Activated CD8-positive, alpha-beta T cell treated with anti-CD3 and anti-CD28 coated beads for 36 hours (primary cell): Measurements from ENCODE around the gene RIPK1. TPM values are rescaled to one million over a fixed set of nuclear protein-coding genes. Genes with fewer than 3 reads are reported as not detected.
A peak's percentile ranks its signal among the peaks of the same experiment; 100 is the strongest.
"Not testable (repeated sequence)": the region's sequence is repeated elsewhere in the genome, so short reads cannot be mapped to it uniquely, and the experiment has no call there.

Experiments used
- ATAC-seq: fragments of 200-7000 bp; cut with Tn5 transposase; one replicate; pipeline ENCODE4 v1.10.0; 2021; ENCODE audit warnings: mild to moderate bottlenecking, moderate library complexity
- CTCF ChIA-PET: fragments of 350-600 bp; sonication (Branson Sonifier 250); formaldehyde crosslinking; loops from one replicate; lab custom pipeline; 2021; ENCODE audit warnings: antibody characterized with exemption; lab: Charles Lee
- POLR2A ChIA-PET: fragments of 350-600 bp; sonication (Branson Sonifier 250); formaldehyde crosslinking; loops from one replicate; lab custom pipeline; 2021; ENCODE audit warnings: antibody characterized with exemption; lab: Charles Lee
- DNase-seq: peaks from one replicate; pipeline ENCODE4 v3.0.0-alpha.2; 2020
- H3K27ac Mint-ChIP-seq: one replicate; pipeline ENCODE4 v1.8.0; 2021; ENCODE audit warnings: mild to moderate bottlenecking, mixed read lengths
- H3K27me3 Mint-ChIP-seq: one replicate; pipeline ENCODE4 v1.8.0; 2021; ENCODE audit warnings: mixed read lengths
- H3K36me3 Mint-ChIP-seq: one replicate; pipeline ENCODE4 v1.8.0; 2021; ENCODE audit warnings: low read depth, mixed read lengths
- H3K4me1 Mint-ChIP-seq: one replicate; pipeline ENCODE4 v1.8.0; 2021; ENCODE audit warnings: low read depth, mixed read lengths
- H3K4me3 Mint-ChIP-seq: one replicate; pipeline ENCODE4 v1.8.0; 2021; ENCODE audit warnings: mild to moderate bottlenecking, moderate library complexity, mixed read lengths
- H3K9me3 Mint-ChIP-seq: one replicate; pipeline ENCODE4 v1.8.0; 2021; ENCODE audit warnings: mixed read lengths
- intact Hi-C: fragments of 100-400 bp; cut with micrococcal nuclease; formaldehyde crosslinking; loops from one replicate; pipeline ENCODE4 v1.10.0; 2022
- total RNA-seq, 2 experiments: library from RNA; stranded (reverse); gene quantifications; one replicate each; pipeline ENCODE4 v1.2.3, GENCODE V29; 2021
- TF ChIP-seq, protein P1 (sequence below): fragments of 200-600 bp; IDR thresholded peaks from one replicate; pipeline ENCODE4 v1.8.0; 2022; ENCODE audit warnings: antibody characterized with exemption, mild to moderate bottlenecking

RIPK1 gene
- total RNA-seq, 2 experiments from 2014 or later: 8.8 to 9.0 TPM

DNA sequence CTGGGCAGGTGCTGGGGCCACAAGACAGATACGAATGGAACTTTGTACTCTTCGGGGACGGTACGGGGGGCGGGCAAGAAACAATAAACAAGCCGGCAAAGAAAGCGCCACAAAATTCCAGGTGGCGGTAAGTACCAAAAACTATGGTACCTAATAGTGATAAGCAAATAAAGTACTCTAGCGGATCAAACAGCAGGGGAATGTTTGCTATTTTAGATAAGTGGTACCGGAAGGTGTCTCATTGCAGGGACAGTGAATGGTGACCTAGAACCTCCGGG, 15.1 kb upstream of the RIPK1 start:
- peak overlapping the region; percentile 69 for H3K4me3 Mint-ChIP-seq
- TF ChIP-seq, protein P1, sequence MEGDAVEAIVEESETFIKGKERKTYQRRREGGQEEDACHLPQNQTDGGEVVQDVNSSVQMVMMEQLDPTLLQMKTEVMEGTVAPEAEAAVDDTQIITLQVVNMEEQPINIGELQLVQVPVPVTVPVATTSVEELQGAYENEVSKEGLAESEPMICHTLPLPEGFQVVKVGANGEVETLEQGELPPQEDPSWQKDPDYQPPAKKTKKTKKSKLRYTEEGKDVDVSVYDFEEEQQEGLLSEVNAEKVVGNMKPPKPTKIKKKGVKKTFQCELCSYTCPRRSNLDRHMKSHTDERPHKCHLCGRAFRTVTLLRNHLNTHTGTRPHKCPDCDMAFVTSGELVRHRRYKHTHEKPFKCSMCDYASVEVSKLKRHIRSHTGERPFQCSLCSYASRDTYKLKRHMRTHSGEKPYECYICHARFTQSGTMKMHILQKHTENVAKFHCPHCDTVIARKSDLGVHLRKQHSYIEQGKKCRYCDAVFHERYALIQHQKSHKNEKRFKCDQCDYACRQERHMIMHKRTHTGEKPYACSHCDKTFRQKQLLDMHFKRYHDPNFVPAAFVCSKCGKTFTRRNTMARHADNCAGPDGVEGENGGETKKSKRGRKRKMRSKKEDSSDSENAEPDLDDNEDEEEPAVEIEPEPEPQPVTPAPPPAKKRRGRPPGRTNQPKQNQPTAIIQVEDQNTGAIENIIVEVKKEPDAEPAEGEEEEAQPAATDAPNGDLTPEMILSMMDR: no peak
- CTCF ChIA-PET: interaction anchor here (1.1 to 3.1 kb wide), 9 partner anchors 11 to 101 kb away, joined by 3 to 18 read pairs (median 4); partner anchors contain the start of gene NQO2
- H3K27ac Mint-ChIP-seq: no peak overlapping the region
- intact Hi-C loops: no loop called here
- H3K36me3 Mint-ChIP-seq: no peaks in the 10 kb centered on the region
- DNase-seq (no peak), ATAC-seq (no peak)
- H3K9me3 Mint-ChIP-seq: no peaks in the 10 kb centered on the region
- POLR2A ChIA-PET: interaction anchor here (0.9 to 1.2 kb wide), 5 partner anchors 18 to 62 kb away, joined by 3 to 6 read pairs (median 3); partner anchors contain the start of gene NQO2
- H3K27me3 Mint-ChIP-seq: no peaks in the 10 kb centered on the region
- peaks cover 13% of the 10 kb centered on the region for H3K4me1 Mint-ChIP-seq

DNA sequence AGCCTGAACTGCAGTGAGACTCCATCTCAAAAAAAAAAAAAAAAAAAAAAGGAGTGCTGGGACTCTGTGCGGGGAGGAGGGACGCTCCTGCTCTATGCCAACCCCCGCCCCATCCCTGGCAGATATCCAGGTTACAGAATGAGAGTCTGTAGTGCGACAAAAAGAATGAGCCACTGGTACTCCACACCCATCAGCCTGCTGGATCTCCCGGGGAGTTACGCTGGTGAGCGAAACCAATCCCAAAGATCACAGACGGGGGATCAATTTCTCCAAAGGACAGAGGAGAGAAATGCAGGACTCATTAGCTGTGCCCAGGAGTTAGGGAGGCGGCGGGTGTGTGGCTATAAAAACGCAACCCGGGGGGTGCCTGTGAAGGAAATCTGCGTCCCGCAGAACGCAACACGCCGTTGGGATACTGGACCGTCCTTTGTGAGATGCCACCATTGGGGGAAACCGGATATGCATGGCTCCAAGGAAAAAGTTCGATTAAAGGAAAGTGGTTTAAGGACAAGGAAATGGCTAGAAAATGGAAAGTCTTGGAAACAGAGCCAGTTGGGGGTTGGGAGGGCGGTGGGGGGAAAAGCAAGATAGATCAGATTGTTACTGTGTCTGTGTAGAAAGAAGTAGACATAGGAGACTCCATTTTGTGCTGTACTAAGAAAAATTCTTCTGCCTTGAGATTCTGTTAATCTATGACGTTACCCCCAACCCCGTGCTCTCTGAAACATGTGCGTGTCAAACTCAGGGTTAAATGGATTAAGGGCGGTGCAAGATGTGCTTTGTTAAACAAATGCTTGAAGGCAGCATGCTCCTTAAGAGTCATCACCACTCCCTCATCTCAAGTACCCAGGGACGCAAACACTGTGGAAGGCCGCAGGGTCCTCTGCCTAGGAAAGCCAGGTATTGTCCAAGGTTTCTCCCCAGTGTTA, 13.8 kb upstream of the RIPK1 start:
- DNase-seq: not testable (repeated sequence)

DNA sequence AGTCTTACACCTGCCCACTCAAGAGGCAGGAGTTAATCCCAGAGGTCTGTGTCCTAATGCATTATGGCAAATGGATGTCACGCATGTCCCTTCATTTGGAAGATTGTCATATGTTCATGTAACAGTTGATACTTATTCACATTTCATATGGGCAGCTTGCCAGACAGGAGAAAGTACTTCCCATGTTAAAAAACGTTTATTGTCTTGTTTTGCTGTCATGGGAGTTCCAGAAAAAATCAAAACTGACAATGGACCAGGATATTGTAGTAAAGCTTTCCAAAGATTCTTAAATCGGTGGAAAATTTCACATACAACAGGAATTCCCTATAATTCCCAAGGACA, 13.2 kb upstream of the RIPK1 start:
- H3K9me3 Mint-ChIP-seq, ATAC-seq, H3K36me3 Mint-ChIP-seq, H3K27ac Mint-ChIP-seq, H3K4me3 Mint-ChIP-seq, H3K27me3 Mint-ChIP-seq, DNase-seq, POLR2A ChIA-PET: not testable (repeated sequence)
- H3K4me1 Mint-ChIP-seq: peaks cover 22% of the 10 kb centered on the region
- CTCF ChIA-PET: interaction anchor here (1.1 to 3.1 kb wide), 3 partner anchors 55 to 115 kb away, joined by 3 to 18 read pairs (median 3); partner anchors contain the start of gene NQO2
- intact Hi-C loops: loop anchor here (2.0 kb wide), 1 partner anchor 56 kb away; the partner anchor contains the start of gene NQO2

More for the DNA sequence above, 13.8 kb upstream of the RIPK1 start:
- POLR2A ChIA-PET: interaction anchor here (0.9 to 1.2 kb wide), 4 partner anchors 20 to 64 kb away, joined by 3 to 6 read pairs (median 4); no protein-coding TSS in a partner anchor
- intact Hi-C loops: loop anchor here (2.0 kb wide), 1 partner anchor 56 kb away; the partner anchor contains the start of gene NQO2
- H3K4me3 Mint-ChIP-seq: peak overlapping the region; percentile 69
- not testable (repeated sequence) for H3K36me3 Mint-ChIP-seq, H3K9me3 Mint-ChIP-seq, H3K27ac Mint-ChIP-seq, ATAC-seq, H3K27me3 Mint-ChIP-seq
- peaks cover 19% of the 10 kb centered on the region for H3K4me1 Mint-ChIP-seq
- CTCF ChIA-PET: interaction anchor here (0.8 to 3.1 kb wide), 8 partner anchors 9 to 212 kb away, joined by 3 to 18 read pairs (median 3); partner anchors contain the start of genes NQO2 and SERPINB1

- H3K4me1 Mint-ChIP-seq: peaks cover 22% of the 10 kb centered on the region
- TF ChIP-seq, protein P1: no peak
- H3K27me3 Mint-ChIP-seq: no peaks in the 10 kb centered on the region
- no peaks in the 10 kb centered on the region for H3K9me3 Mint-ChIP-seq
- no peak overlapping the region for H3K27ac Mint-ChIP-seq
- CTCF ChIA-PET: interaction anchor here (0.8 to 2.8 kb wide), 10 partner anchors 10 to 210 kb away, joined by 3 to 11 read pairs (median 3); partner anchors contain the start of genes NQO2 and RIPK1
- H3K36me3 Mint-ChIP-seq: no peaks in the 10 kb centered on the region
- POLR2A ChIA-PET: interaction anchor here (1.6 kb wide), 1 partner anchor 67 kb away, joined by 5 read pairs; no protein-coding TSS in a partner anchor
- ATAC-seq: no peak
- H3K4me3 Mint-ChIP-seq: no peak overlapping the region
- intact Hi-C loops: no loop called here
- DNase-seq: no peak
These were observed 11.1 kb upstream of the RIPK1 start for GRCh38 chr6:3057063-3057770.

- H3K9me3 Mint-ChIP-seq: no peaks in the 10 kb centered on the region
- H3K27me3 Mint-ChIP-seq: no peaks in the 10 kb centered on the region
- intact Hi-C loops: no loop called here
- ATAC-seq (no peak), DNase-seq (no peak)
- TF ChIP-seq, protein P1: no peak
- no peak overlapping the region for H3K27ac Mint-ChIP-seq
- POLR2A ChIA-PET: interaction anchor here (1.1 kb wide), 1 partner anchor 9 kb away, joined by 4 read pairs; the partner anchor contains the start of gene RIPK1
- no peak overlapping the region for H3K4me3 Mint-ChIP-seq
- peaks cover 14% of the 10 kb centered on the region for H3K4me1 Mint-ChIP-seq
- H3K36me3 Mint-ChIP-seq: no peaks in the 10 kb centered on the region
- CTCF ChIA-PET: interaction anchor here (0.8 to 1.7 kb wide), 9 partner anchors 9 to 312 kb away, joined by 3 to 6 read pairs (median 4); partner anchors contain the start of genes NQO2 and RIPK1
These were observed 9.3 kb upstream of the RIPK1 start for GRCh38 chr6:3058957-3059356.

DNA sequence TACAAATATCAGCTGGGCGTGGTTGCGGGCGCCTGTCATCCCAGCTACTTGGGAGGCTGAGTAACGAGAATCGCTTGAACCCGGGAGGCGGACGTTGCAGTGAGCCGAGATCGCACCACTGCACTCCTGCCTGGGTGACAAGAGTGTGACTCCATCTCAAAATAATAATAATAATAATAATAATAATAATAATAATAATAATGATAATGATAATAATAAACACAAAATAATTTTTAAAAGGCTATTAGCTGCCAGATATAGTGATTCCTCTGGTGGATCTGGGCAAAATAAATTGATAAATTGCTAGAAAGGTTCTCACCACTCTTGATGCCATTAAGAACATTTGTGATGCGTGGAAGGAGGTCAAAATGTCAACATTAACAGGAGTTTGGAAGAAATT, 8.2 kb upstream of the RIPK1 start:
- H3K4me3 Mint-ChIP-seq, H3K27me3 Mint-ChIP-seq, H3K36me3 Mint-ChIP-seq, H3K27ac Mint-ChIP-seq, H3K9me3 Mint-ChIP-seq, intact Hi-C loops, ATAC-seq, DNase-seq: not testable (repeated sequence)
- POLR2A ChIA-PET: interaction anchor here (1.1 kb wide), 1 partner anchor 8 kb away, joined by 4 read pairs; the partner anchor contains the start of gene RIPK1
- peaks cover 17% of the 10 kb centered on the region for H3K4me1 Mint-ChIP-seq
- CTCF ChIA-PET: interaction anchor here (0.9 to 1.7 kb wide), 4 partner anchors 28 to 71 kb away, joined by 3 to 6 read pairs (median 3); partner anchors contain the start of gene NQO2
